ENCODE measurements around the gene LUZP1. TPM values are rescaled to one million over a fixed set of nuclear protein-coding genes. Genes with fewer than 3 reads are reported as not detected.
A peak's percentile ranks its signal among the peaks of the same experiment; 100 is the strongest.

Gene LUZP1
- total RNA-seq, 1 donor from 2014 or later, result 27.1 TPM

DNA sequence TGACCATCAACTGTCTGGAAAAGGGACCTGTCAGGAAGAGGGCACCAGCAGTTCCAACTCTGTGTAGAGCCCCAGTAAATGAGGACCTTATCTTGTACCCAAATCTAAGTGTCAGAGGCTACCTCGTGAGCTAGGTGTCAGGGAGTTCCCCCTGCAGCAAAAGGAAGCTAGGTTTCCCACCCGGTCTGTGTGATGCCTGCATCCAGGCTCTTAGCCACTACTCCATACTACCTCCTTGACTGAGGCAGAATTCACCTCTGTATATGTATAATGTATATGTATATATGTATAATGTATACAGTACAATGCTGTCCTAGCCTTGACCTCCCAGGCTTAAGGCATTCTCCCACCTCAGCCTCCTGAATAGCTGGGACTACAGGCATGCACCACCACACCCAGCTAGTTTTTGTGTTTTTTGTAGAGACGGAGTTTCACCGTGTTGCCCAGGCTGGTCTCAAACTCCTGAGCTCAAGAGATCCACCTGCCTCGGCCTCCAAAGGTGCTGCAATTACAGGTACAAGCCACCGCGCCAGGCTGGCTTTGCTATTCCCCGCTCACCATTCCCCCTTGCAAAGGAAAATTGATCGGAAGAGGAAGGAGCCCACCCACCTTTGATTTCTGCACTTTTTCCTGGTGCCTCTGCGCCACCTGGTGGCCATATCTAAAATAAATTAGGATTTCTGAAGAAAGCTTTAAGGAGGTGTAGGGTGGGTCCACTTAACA, 15.7 kb upstream of the LUZP1 start:
- no peak for DNase-seq (ENCODE audit: low read depth)
- Histone ChIP-seq H3K4me3 (ENCODE audit: low read depth, low read length) (peak overlapping the region; percentile 14), H3K36me3 (ENCODE audit: control insufficient read depth, insufficient read depth, low read length) (no peaks in the 10 kb centered on the region), H3K27me3 (ENCODE audit: control insufficient read depth, insufficient read depth, low read length) (peaks cover 2% of the 10 kb centered on the region)
- TF ChIP-seq, protein P1, sequence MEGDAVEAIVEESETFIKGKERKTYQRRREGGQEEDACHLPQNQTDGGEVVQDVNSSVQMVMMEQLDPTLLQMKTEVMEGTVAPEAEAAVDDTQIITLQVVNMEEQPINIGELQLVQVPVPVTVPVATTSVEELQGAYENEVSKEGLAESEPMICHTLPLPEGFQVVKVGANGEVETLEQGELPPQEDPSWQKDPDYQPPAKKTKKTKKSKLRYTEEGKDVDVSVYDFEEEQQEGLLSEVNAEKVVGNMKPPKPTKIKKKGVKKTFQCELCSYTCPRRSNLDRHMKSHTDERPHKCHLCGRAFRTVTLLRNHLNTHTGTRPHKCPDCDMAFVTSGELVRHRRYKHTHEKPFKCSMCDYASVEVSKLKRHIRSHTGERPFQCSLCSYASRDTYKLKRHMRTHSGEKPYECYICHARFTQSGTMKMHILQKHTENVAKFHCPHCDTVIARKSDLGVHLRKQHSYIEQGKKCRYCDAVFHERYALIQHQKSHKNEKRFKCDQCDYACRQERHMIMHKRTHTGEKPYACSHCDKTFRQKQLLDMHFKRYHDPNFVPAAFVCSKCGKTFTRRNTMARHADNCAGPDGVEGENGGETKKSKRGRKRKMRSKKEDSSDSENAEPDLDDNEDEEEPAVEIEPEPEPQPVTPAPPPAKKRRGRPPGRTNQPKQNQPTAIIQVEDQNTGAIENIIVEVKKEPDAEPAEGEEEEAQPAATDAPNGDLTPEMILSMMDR (IDR thresholded peaks at IDR 0.05; ENCODE audit: insufficient read depth, low read length, poor library complexity, severe bottlenecking), result peak; percentile 53

DNA sequence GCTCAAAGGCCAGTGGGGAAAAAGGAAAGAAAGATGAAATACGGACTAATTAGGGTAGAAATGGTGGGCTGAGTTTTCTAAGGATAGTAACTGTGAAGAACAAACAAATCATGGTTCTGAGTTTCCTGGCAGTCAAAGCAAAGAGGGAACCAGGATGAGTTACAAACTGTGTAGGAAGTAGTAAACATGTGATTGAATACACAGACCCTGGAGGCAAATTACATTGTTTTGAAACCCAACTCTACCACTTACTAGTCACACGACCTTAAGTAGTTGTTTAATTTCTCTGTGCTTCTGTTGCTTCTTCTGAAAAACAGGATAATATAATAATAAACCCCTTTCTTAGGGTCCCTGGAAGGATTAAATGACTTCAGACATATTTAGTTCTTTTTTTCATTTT, 11.2 kb upstream of the LUZP1 start:
- no peaks in the 10 kb centered on the region for H3K36me3 ChIP-seq (ENCODE audit: control insufficient read depth, insufficient read depth, low read length)
- no peak for DNase-seq (ENCODE audit: low read depth)
- H3K27me3 ChIP-seq (ENCODE audit: control insufficient read depth, insufficient read depth, low read length), result peaks cover 2% of the 10 kb centered on the region
- TF ChIP-seq, protein P1 (IDR thresholded peaks at IDR 0.05; ENCODE audit: insufficient read depth, low read length, poor library complexity, severe bottlenecking), result no peak
- no peak overlapping the region for H3K4me3 ChIP-seq (ENCODE audit: low read depth, low read length)

DNA sequence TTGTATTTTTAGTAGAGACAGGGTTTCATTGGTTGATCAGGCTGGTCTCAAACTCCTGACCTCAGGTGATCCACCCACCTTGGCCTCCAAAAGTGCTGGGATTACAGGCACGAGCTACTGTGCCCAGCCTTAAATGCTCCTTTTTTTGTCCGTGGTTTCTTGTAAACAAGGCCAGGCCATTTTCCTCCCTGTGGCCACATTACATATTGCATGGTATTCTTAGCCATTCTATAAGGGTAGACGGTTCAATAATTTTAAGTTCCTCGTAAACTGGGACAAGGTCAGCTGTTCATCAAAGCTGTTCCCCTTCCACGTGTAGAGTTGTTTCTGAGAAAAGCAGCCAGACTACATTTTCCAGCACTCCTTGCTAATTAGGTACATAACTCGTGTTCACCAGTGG, 10.3 kb upstream of the LUZP1 start:
- TF ChIP-seq, protein P1 (IDR thresholded peaks at IDR 0.05; ENCODE audit: insufficient read depth, low read length, poor library complexity, severe bottlenecking), result peak; percentile 3
- no peak for DNase-seq (ENCODE audit: low read depth)

DNA sequence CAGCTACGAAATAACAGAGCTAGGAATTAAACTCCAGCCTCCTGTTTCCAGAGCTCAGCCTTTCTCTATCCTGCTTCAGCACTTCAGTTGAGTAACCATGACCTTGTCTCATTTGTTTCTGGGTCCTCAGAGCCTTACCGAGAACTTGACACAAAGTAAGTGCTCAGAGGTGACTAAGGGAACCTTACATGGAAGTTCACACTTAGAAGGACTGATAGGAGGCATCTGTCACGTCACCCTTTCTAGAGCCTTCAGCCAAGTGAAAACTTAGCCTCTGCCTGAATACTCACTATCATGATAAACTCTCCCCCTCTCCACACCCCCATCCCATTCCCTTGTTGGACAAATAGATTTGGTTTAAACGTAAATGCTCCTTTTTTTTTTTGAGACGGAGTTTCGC, 9.8 kb upstream of the LUZP1 start:
- H3K27me3 ChIP-seq (ENCODE audit: control insufficient read depth, insufficient read depth, low read length), result peaks cover 2% of the 10 kb centered on the region
- H3K36me3 ChIP-seq (ENCODE audit: control insufficient read depth, insufficient read depth, low read length), result no peaks in the 10 kb centered on the region
- no peak for DNase-seq (ENCODE audit: low read depth)
- H3K4me3 ChIP-seq (ENCODE audit: low read depth, low read length), result no peak overlapping the region
- TF ChIP-seq, protein P1 (IDR thresholded peaks at IDR 0.05; ENCODE audit: insufficient read depth, low read length, poor library complexity, severe bottlenecking), result no peak

More for the DNA sequence above, 10.3 kb upstream of the LUZP1 start:
- Histone ChIP-seq H3K36me3 (ENCODE audit: control insufficient read depth, insufficient read depth, low read length) (no peaks in the 10 kb centered on the region), H3K4me3 (ENCODE audit: low read depth, low read length) (no peak overlapping the region), H3K27me3 (ENCODE audit: control insufficient read depth, insufficient read depth, low read length) (peaks cover 2% of the 10 kb centered on the region)

DNA sequence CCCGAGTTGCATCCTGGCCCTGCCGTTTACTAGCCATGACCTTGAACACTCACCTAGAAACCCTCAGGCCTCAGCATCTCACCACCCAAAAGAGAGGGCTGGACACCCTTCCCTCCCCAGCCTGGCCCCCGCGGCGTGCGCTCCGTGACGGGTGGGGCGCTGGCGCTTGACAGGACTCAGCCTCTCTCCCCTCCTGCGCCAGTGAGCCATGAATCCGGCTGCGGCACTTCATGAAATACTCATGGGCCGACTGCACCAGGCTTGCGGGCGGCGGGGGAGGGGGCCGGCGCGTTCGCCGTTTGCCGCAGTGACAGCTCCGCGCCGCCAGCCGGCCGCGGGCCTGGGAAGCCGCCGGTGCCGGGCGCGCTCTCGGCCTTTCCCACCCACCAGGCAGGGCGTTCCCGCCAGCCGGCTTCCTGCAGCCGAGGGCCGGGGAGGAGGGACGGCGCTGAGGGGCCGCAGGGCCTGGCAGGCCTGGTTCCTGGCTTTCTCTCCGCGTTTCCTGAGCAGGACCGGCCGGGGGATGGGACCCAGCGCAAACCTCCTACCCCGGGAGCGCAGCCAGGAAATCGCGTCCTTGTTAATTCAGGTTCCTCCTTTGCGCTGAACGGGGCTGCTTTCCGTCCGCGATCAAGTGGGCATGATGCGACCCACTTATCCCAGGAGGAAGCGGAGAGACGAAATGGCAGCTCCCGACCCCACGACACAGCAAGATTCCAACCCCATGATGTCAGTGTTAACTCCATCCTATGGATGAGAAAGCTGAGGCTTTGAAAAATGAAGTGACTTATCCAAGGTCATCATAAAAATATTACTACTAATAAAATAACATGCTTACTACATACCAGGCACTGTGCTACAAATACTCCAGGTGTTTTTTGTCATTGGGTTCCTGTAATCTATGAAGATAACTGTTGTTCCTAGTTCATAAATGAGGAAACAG, 9.1 kb upstream of the LUZP1 start:
- DNase-seq (ENCODE audit: low read depth), result no peak
- TF ChIP-seq, protein P1 (IDR thresholded peaks at IDR 0.05; ENCODE audit: insufficient read depth, low read length, poor library complexity, severe bottlenecking), result no peak
- no peaks in the 10 kb centered on the region for H3K27me3 ChIP-seq (ENCODE audit: control insufficient read depth, insufficient read depth, low read length)
- H3K4me3 ChIP-seq (ENCODE audit: low read depth, low read length), result peak overlapping the region; percentile 49
- no peaks in the 10 kb centered on the region for H3K36me3 ChIP-seq (ENCODE audit: control insufficient read depth, insufficient read depth, low read length)

Data from kidney epithelial cell (primary cell).